Hepatocyte (in vitro differentiated cells): ENCODE results near the gene RC3H1. TPM values are rescaled to one million over a fixed set of nuclear protein-coding genes. Genes with fewer than 3 reads are reported as not detected.
A peak's percentile ranks its signal among the peaks of the same experiment; 100 is the strongest.

ENCODE experiments used
- DNase-seq: peaks from one replicate; pipeline ENCODE4 v3.0.0-alpha.2; 2016; ENCODE audit warnings: low spot score
- H2AFZ ChIP-seq: fragments of 200-600 bp; sonication (generic); 2 replicates; pipeline ENCODE4 v1.6.0; 2016; ENCODE audit warnings: antibody characterized with exemption, mild to moderate bottlenecking
- H3K27ac ChIP-seq: fragments of 200-600 bp; sonication (generic); 2 replicates; pipeline ENCODE4 v1.5.1; 2016; ENCODE audit warnings: mild to moderate bottlenecking
- H3K27me3 ChIP-seq: fragments of 200-600 bp; sonication (generic); 2 replicates; pipeline ENCODE4 v1.6.1; 2016
- H3K36me3 ChIP-seq: fragments of 200-600 bp; sonication (generic); replicated peaks from 2 replicates; pipeline ENCODE4 v1.5.1; 2016; ENCODE audit warnings: low read depth; ENCODE audit not compliant: insufficient read depth
- H3K4me1 ChIP-seq: fragments of 200-600 bp; sonication (generic); 2 replicates; pipeline ENCODE4 v1.5.1; 2016; ENCODE audit warnings: mild to moderate bottlenecking, moderate library complexity; ENCODE audit not compliant: insufficient read depth
- H3K4me2 ChIP-seq: fragments of 200-600 bp; sonication (generic); 2 replicates; pipeline ENCODE4 v1.6.0; 2016
- H3K4me3 ChIP-seq: fragments of 200-600 bp; sonication (generic); 2 replicates; pipeline ENCODE4 v1.5.1; 2016; ENCODE audit warnings: mild to moderate bottlenecking
- H3K79me2 ChIP-seq: fragments of 200-600 bp; sonication (generic); 2 replicates; pipeline ENCODE4 v1.6.0; 2017; ENCODE audit warnings: mild to moderate bottlenecking
- H3K9me2 ChIP-seq: fragments of 200-600 bp; sonication (generic); replicated peaks from 2 replicates; pipeline ENCODE4 v1.6.0; 2017; ENCODE audit warnings: mild to moderate bottlenecking; ENCODE audit not compliant: insufficient read depth
- H3K9me3 ChIP-seq: fragments of 200-600 bp; sonication (generic); 2 replicates; pipeline ENCODE4 v1.5.1; 2016; ENCODE audit warnings: low read depth, mild to moderate bottlenecking
- H4K20me1 ChIP-seq: fragments of 200-600 bp; sonication (generic); 2 replicates; pipeline ENCODE4 v1.6.0; 2016; ENCODE audit warnings: mild to moderate bottlenecking; ENCODE audit not compliant: insufficient read depth, poor library complexity, severe bottlenecking
- EZH2 ChIP-seq: fragments of 200-600 bp; sonication (generic); IDR thresholded peaks from 2 replicates; pipeline ENCODE4 v1.6.1; 2016; ENCODE audit warnings: antibody characterized with exemption, mild to moderate bottlenecking, borderline replicate concordance
- EZH2phosphoT487 ChIP-seq: fragments of 200-600 bp; sonication (generic); IDR thresholded peaks from one replicate; pipeline ENCODE4 v1.6.1; 2018; ENCODE audit warnings: antibody characterized with exemption, mild to moderate bottlenecking, low read depth, moderate library complexity; ENCODE audit not compliant: unreplicated experiment, severe bottlenecking
- WGBS: methylation state at CpG from one replicate; pipeline ENCODE4 v1.1.6; 2016; ENCODE audit warnings: low lambda C conversion rate; ENCODE audit errors: missing lambda C conversion rate; 5-methylcytosine and 5-hydroxymethylcytosine counted together
- polyA plus RNA-seq: library from polyadenylated mRNA; unstranded; fragments of >200 nt; fragmentation: Nextera tagmentation; extraction: Ambion mirVana; gene quantifications from 2 replicates; pipeline ENCODE4 v1.2.1, GENCODE V29; 2016
- total RNA-seq: library from RNA; depleted of rRNA; stranded (reverse); fragments of >200 nt; gene quantifications from 2 replicates; pipeline ENCODE4 v1.2.3, GENCODE V29; 2014
- TF ChIP-seq, protein P1 (sequence below): fragments of 200-600 bp; sonication (generic); IDR thresholded peaks from 2 replicates; pipeline ENCODE4 v1.5.1; 2016; ENCODE audit warnings: antibody characterized with exemption, mild to moderate bottlenecking; ENCODE audit not compliant: poor library complexity

Gene RC3H1
- total and polyA plus RNA-seq, 2 experiments from 2014 or later = 5.9 to 32.6 TPM

DNA sequence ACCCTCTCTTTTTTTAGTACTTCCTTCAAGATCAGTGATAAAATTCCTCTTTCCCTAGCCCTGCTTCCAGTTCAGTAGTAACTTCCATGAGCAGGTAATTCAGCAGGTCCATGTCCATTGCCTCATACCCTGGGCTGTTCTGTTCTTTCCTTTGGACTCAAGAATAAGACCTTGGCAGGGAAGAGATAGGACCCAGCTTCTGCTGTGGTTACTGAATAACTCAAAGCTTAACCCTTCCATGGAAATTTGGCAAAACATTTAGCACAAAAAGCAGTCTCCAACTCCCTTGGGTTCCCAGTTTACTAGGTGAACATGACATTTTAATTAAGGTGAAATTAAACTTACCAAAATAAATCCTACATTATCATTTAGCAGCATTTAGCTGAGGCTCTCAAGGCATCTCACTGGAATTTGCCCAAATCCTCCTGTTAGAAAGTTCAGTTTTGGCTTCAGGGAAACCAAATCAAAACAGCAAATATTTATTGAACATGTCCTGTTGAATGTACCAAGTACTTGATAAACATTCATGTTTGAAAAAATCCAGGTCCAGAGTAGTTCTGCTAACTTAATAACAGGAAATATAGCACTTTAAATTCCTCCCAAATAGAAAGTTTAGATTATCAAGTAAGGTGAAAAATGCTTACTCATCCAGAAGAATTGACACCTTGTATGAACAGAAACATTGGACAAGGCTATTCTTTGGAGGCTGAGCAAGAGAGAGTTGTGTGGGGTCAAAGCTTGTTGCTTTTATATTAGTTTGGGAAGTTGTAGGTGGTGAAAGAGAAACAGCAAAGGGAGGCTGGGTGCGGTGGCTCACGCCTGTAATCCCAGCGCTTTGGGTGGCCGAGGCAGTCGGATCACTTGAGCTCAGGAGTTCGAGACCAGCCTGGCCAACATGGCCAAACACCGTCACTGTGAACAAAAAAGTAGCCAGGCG, 96.6 kb downstream of the RC3H1 start:
- no peaks in the 10 kb centered on the region for H3K27me3 ChIP-seq
- no peak for TF ChIP-seq EZH2
- TF ChIP-seq, protein P1, sequence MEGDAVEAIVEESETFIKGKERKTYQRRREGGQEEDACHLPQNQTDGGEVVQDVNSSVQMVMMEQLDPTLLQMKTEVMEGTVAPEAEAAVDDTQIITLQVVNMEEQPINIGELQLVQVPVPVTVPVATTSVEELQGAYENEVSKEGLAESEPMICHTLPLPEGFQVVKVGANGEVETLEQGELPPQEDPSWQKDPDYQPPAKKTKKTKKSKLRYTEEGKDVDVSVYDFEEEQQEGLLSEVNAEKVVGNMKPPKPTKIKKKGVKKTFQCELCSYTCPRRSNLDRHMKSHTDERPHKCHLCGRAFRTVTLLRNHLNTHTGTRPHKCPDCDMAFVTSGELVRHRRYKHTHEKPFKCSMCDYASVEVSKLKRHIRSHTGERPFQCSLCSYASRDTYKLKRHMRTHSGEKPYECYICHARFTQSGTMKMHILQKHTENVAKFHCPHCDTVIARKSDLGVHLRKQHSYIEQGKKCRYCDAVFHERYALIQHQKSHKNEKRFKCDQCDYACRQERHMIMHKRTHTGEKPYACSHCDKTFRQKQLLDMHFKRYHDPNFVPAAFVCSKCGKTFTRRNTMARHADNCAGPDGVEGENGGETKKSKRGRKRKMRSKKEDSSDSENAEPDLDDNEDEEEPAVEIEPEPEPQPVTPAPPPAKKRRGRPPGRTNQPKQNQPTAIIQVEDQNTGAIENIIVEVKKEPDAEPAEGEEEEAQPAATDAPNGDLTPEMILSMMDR = no peak
- TF ChIP-seq EZH2phosphoT487 = no peak
- no peaks in the 10 kb centered on the region for H3K9me3 ChIP-seq
- peaks cover 6% of the 10 kb centered on the region for H3K4me1 ChIP-seq
- H4K20me1 ChIP-seq = no peaks in the 10 kb centered on the region
- no peak overlapping the region for H3K4me3 ChIP-seq
- WGBS = 92% methylated on average over 8 of the region's 8 CpGs
- H3K27ac ChIP-seq = peak overlapping the region; percentile 44
- H3K4me2 ChIP-seq = peak overlapping the region; percentile 38
- H3K9me2 ChIP-seq = no peaks in the 10 kb centered on the region
- H2AFZ ChIP-seq = no peak overlapping the region
- no peaks in the 10 kb centered on the region for H3K36me3 ChIP-seq
- peak; percentile 51 for DNase-seq
- H3K79me2 ChIP-seq = no peaks in the 10 kb centered on the region

GRCh38 chr1:173920861-173921260, 101.3 kb downstream of the RC3H1 start:
- DNase-seq = no peak
- H3K9me2 ChIP-seq = no peaks in the 10 kb centered on the region
- H3K4me1 ChIP-seq = peaks cover 4% of the 10 kb centered on the region
- no peaks in the 10 kb centered on the region for H3K36me3 ChIP-seq
- H3K9me3 ChIP-seq = no peaks in the 10 kb centered on the region
- H3K27me3 ChIP-seq = no peaks in the 10 kb centered on the region
- no peak overlapping the region for H3K4me2 ChIP-seq
- 92% methylated on average over 5 of the region's 5 CpGs for WGBS
- TF ChIP-seq EZH2phosphoT487 = no peak
- TF ChIP-seq EZH2 = no peak
- TF ChIP-seq, protein P1 = no peak
- no peak overlapping the region for H3K4me3 ChIP-seq
- no peaks in the 10 kb centered on the region for H4K20me1 ChIP-seq
- H2AFZ ChIP-seq = no peak overlapping the region
- no peak overlapping the region for H3K27ac ChIP-seq
- no peaks in the 10 kb centered on the region for H3K79me2 ChIP-seq

DNA sequence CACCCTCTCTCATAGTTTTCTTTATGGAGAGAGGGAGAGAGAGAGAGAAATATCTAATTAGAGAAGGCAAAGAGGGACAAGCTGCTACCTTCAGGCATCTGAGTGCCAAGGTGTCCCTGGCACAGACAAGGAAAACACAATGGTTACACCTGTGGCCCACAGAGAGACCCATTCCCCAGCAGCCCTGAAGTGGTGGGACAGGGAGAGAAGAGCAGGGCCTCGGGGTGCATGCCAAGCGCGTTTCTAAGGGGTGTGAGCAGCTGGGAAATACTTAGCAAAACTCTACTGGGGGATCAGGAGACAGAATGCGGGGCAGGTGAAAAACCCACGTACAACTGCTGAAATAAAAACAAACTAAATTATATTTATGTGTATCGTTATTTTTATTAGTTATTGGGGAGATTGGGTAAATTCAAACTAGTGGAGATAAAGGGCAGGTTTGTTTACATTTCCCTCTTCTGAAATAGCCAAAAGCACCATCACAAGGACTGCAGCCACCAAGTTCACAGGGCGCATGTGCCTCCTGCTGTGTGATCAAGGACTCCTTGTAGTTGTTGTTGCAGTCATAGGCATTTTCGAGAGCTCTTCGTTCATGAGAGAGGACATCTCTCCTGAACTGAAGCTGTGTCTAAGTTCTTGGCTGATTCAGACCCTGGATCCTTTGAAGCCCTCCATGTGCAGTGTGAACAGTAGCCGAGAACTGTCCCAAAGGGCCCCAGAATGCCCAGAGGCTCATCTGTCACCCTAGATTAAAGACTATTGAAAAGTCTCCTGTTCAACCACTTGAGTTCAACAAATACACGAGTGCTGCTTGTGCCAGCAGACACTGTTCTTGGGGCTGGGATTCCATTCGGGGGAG, 104.3 kb downstream of the RC3H1 start:
- H3K4me2 ChIP-seq = no peak overlapping the region
- TF ChIP-seq, protein P1 = no peak
- TF ChIP-seq EZH2phosphoT487 (no peak), EZH2 (no peak)
- H3K9me2 ChIP-seq = no peaks in the 10 kb centered on the region
- H3K9me3 ChIP-seq = no peaks in the 10 kb centered on the region
- H3K27me3 ChIP-seq = no peaks in the 10 kb centered on the region
- WGBS = 82% methylated on average over 12 of the region's 12 CpGs
- no peak overlapping the region for H2AFZ ChIP-seq
- H3K27ac ChIP-seq = no peak overlapping the region
- no peak for DNase-seq
- H3K4me1 ChIP-seq = no peaks in the 10 kb centered on the region
- no peaks in the 10 kb centered on the region for H4K20me1 ChIP-seq
- no peaks in the 10 kb centered on the region for H3K79me2 ChIP-seq
- no peaks in the 10 kb centered on the region for H3K36me3 ChIP-seq
- H3K4me3 ChIP-seq = no peak overlapping the region
